NB4 (cell line): ENCODE results near the gene PSKH1.

Experiments
- DNase-seq: peaks from one replicate; pipeline ENCODE4 v3.0.0; 2010; ENCODE audit warnings: low read depth
- H3K4me3 ChIP-seq: one replicate; pipeline ENCODE4 v1.5.1; 2011; ENCODE audit warnings: mild to moderate bottlenecking, low read depth, low read length, moderate library complexity
- CTCF ChIP-seq: IDR thresholded peaks from one replicate; pipeline ENCODE4 v1.5.1; 2012; ENCODE audit warnings: low read depth, low read length
- MAX ChIP-seq: IDR thresholded peaks from 2 replicates; pipeline ENCODE4 v1.6.1; 2011; ENCODE audit warnings: low read depth, low read length
- MYC ChIP-seq: IDR thresholded peaks from 2 replicates; pipeline ENCODE4 v1.6.1; 2011; ENCODE audit warnings: low read depth, low read length
- POLR2A ChIP-seq: IDR thresholded peaks from 2 replicates; pipeline ENCODE4 v1.6.1; 2011; ENCODE audit warnings: mild to moderate bottlenecking; ENCODE audit not compliant: insufficient read length; ENCODE audit errors: extremely low read depth

The PSKH1 gene

DNA sequence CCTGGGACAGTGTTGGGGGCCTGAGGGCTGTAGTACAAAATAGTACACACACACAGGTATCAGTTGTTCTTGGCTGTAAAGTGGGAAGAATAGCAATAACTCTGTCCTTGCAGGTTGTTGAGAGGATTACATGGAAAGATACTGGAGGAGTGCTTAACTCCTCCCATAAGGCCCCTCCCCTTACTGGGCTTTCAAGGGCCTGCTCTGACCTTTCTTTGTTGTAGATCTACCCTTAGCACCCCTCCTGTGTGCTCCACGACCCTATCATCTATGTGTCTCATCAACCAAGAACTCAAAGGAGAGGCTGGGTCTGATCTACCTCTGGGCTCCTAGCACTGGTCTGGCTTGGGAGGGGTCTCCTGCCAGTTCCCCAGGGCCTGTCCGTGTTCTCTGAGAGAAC is 28.5 kb upstream of the PSKH1 start:
- no peak overlapping the region for H3K4me3 ChIP-seq
- DNase-seq: no peak
- no peak for TF ChIP-seq CTCF
- TF ChIP-seq MAX: no peak
- TF ChIP-seq POLR2A: no peak
- TF ChIP-seq MYC: no peak

DNA sequence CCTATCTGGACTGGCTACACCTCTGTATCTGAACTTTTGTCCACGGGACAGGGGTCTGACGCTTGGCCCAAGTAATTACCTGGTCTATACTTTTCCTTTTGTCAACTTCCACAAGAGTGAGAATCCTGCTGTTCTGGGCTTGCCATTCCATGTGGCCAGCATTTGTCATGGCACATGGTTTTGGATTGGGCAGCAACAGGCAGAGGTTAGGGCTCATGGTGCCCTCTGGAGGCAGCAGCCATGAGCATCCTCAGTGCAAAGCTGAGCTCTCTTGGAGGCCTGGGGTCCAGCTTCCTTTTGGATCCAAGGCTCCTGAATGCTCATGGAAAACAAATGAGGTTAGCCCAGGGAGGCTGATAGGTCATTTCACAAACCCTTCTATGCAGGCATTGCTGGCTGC is 27.7 kb upstream of the PSKH1 start:
- peak; percentile 90 for TF ChIP-seq MYC
- peak; percentile 56 for TF ChIP-seq CTCF
- TF ChIP-seq MAX: peak; percentile 94
- no peak for TF ChIP-seq POLR2A

GRCh38 chr16:67868290-67868689 is 24.8 kb upstream of the PSKH1 start:
- DNase-seq: no peak
- no peak overlapping the region for H3K4me3 ChIP-seq
- TF ChIP-seq MAX (no peak), POLR2A (no peak)

More for the DNA sequence above, 27.7 kb upstream of the PSKH1 start:
- H3K4me3 ChIP-seq: no peak overlapping the region
- peak; percentile 64 for DNase-seq

- TF ChIP-seq CTCF (no peak), MYC (no peak), MAX (no peak), POLR2A (no peak)
- no peak overlapping the region for H3K4me3 ChIP-seq
- DNase-seq: no peak
These were observed 23.4 kb upstream of the PSKH1 start for GRCh38 chr16:67869653-67870052.

- no peak overlapping the region for H3K4me3 ChIP-seq
- DNase-seq: no peak
- TF ChIP-seq MAX (no peak), POLR2A (no peak), MYC (no peak), CTCF (no peak)
These were observed 21.8 kb upstream of the PSKH1 start for GRCh38 chr16:67871256-67871655.

- DNase-seq: peak; percentile 31
- peak overlapping the region; percentile 79 for H3K4me3 ChIP-seq
- TF ChIP-seq MYC (no peak), MAX (no peak), POLR2A (no peak), CTCF (no peak)
These were observed 20.9 kb upstream of the PSKH1 start for GRCh38 chr16:67872131-67872630.
